GDM1 (cell line): ENCODE results near the gene CD44.

Source experiments
- DNase-seq: peaks from one replicate; lab custom pipeline; 2025; lab: John Stamatoyannopoulos, UW

CD44 gene

GRCh38 chr11:35260342-35260985 is 121.5 kb downstream of the CD44 start:
- no peak for DNase-seq

GRCh38 chr11:35261197-35261596 is 122.2 kb downstream of the CD44 start:
- no peak for DNase-seq

- DNase-seq = no peak
Measured at GRCh38 chr11:35262056-35262455, 123.1 kb downstream of the CD44 start.

GRCh38 chr11:35262735-35263134 is 123.8 kb downstream of the CD44 start:
- no peak for DNase-seq

GRCh38 chr11:35265755-35266454 is 126.9 kb downstream of the CD44 start:
- no peak for DNase-seq

GRCh38 chr11:35267504-35267903 is 128.5 kb downstream of the CD44 start:
- DNase-seq = no peak

- no peak for DNase-seq
Measured at GRCh38 chr11:35270342-35270741, 131.4 kb downstream of the CD44 start.

GRCh38 chr11:35271031-35271430 is 132.1 kb downstream of the CD44 start:
- DNase-seq = no peak

- DNase-seq = peak; percentile 49
Measured at GRCh38 chr11:35272391-35272902, 133.5 kb downstream of the CD44 start.

- no peak for DNase-seq
Measured at GRCh38 chr11:35274909-35275785, 136.2 kb downstream of the CD44 start.

GRCh38 chr11:35275786-35276170 is 136.8 kb downstream of the CD44 start:
- no peak for DNase-seq

- DNase-seq = no peak
Measured at GRCh38 chr11:35276396-35277145, 137.6 kb downstream of the CD44 start.

- no peak for DNase-seq
Measured at GRCh38 chr11:35277827-35278226, 138.9 kb downstream of the CD44 start.

GRCh38 chr11:35280727-35281126 is 141.8 kb downstream of the CD44 start:
- no peak for DNase-seq

- DNase-seq = no peak
Measured at GRCh38 chr11:35281169-35281688, 142.3 kb downstream of the CD44 start.
